ENCODE results near the gene NUP37.

DNA sequence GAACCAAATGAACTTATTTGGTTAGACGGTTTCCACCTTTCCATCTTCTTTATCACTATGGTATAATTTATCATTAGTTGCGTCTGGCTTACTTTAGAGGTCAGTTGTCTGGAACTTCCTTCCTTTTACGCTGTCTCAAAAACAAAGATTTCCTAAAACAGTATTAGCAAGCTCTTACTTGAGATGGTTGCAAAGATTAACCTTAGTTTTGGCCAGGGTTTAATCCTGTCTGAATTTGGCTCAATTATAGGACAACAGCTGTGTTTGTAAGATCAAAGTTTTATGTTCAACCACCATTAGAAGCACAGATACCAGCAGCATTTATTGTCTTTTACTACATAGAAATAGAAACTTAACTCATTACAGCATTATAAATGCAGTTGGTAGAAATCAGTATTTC, 50.2 kb downstream of the NUP37 start:
- no peak for TF ChIP-seq CTCF (IDR thresholded peaks at IDR 0.05)
- TF ChIP-seq POLR2A (IDR thresholded peaks at IDR 0.05) = no peak
